H9 (cell line): ENCODE results near the gene TBC1D1. TPM values are rescaled to one million over a fixed set of nuclear protein-coding genes. Genes with fewer than 3 reads are reported as not detected.

Experiments
- DNase-seq: peaks from one replicate; pipeline ENCODE4 v3.0.0-alpha.2; 2017
- H2AFZ ChIP-seq: one replicate; pipeline ENCODE4 v1.6.1; 2013; ENCODE audit warnings: mild to moderate bottlenecking, low read length, control low read depth, moderate library complexity
- H2AK5ac ChIP-seq: 2 replicates; pipeline ENCODE4 v1.6.1; 2013; ENCODE audit warnings: low read length, control low read depth, mixed read lengths; ENCODE audit not compliant: insufficient read length
- H2BK120ac ChIP-seq: one replicate; pipeline ENCODE4 v1.6.1; 2013; ENCODE audit warnings: low read depth, mild to moderate bottlenecking, low read length, control low read depth, inconsistent platforms; ENCODE audit not compliant: poor library complexity, severe bottlenecking
- H2BK12ac ChIP-seq: 2 replicates; pipeline ENCODE4 v1.6.1; 2013; ENCODE audit warnings: low read length, control low read depth, mixed read lengths, low read depth; ENCODE audit not compliant: insufficient read length
- H2BK15ac ChIP-seq: 2 replicates; pipeline ENCODE4 v1.6.1; 2013; ENCODE audit warnings: low read depth, low read length, control low read depth
- H2BK20ac ChIP-seq: one replicate; pipeline ENCODE4 v1.6.1; 2013; ENCODE audit warnings: low read depth, mild to moderate bottlenecking, low read length, control low read depth, inconsistent platforms; ENCODE audit not compliant: poor library complexity, severe bottlenecking
- H2BK5ac ChIP-seq: 2 replicates; pipeline ENCODE4 v1.6.1; 2013; ENCODE audit warnings: low read length, control low read depth, mixed read lengths; ENCODE audit not compliant: insufficient read length
- H3K14ac ChIP-seq: 2 replicates; pipeline ENCODE4 v1.6.1; 2013; ENCODE audit warnings: low read length, control low read depth; ENCODE audit not compliant: insufficient read depth
- H3K18ac ChIP-seq: 2 replicates; pipeline ENCODE4 v1.6.1; 2013; ENCODE audit warnings: low read depth, mild to moderate bottlenecking, mixed read lengths, low read length, control low read depth; ENCODE audit not compliant: insufficient read length
- H3K23ac ChIP-seq: 2 replicates; pipeline ENCODE4 v1.6.1; 2013; ENCODE audit warnings: low read length, control low read depth, mixed read lengths, low read depth; ENCODE audit not compliant: insufficient read length
- H3K23me2 ChIP-seq: 2 replicates; pipeline ENCODE4 v1.6.1; 2013; ENCODE audit warnings: low read depth, mild to moderate bottlenecking, mixed read lengths, low read length, control low read depth; ENCODE audit not compliant: insufficient read length, poor library complexity, severe bottlenecking
- H3K27ac ChIP-seq: 2 replicates; pipeline ENCODE4 v1.5.1; 2013; ENCODE audit warnings: low read length, control low read depth, mixed read lengths, low read depth; ENCODE audit not compliant: insufficient read length
- H3K27me3 ChIP-seq: 2 replicates; pipeline ENCODE4 v1.6.1; 2013; ENCODE audit warnings: low read length, control low read depth, inconsistent platforms; ENCODE audit not compliant: insufficient read depth
- H3K4ac ChIP-seq: 2 replicates; pipeline ENCODE4 v1.6.1; 2013; ENCODE audit warnings: low read depth, mild to moderate bottlenecking, control low read depth, inconsistent platforms, low read length, moderate library complexity
- H3K4me1 ChIP-seq: 2 replicates; pipeline ENCODE4 v1.6.1; 2013; ENCODE audit warnings: low read length, control low read depth, inconsistent platforms; ENCODE audit not compliant: insufficient read depth
- H3K4me2 ChIP-seq: 2 replicates; pipeline ENCODE4 v1.6.1; 2013; ENCODE audit warnings: low read length, control low read depth, mixed read lengths; ENCODE audit not compliant: insufficient read length, insufficient read depth
- H3K56ac ChIP-seq: 2 replicates; pipeline ENCODE4 v1.6.1; 2013; ENCODE audit warnings: low read depth, mild to moderate bottlenecking, mixed read lengths, low read length, control low read depth; ENCODE audit not compliant: insufficient read length
- H3K79me1 ChIP-seq: 2 replicates; pipeline ENCODE4 v1.6.1; 2013; ENCODE audit warnings: low read depth, mild to moderate bottlenecking, moderate library complexity, low read length, control low read depth, inconsistent platforms; ENCODE audit not compliant: insufficient read depth, poor library complexity, severe bottlenecking
- H3K79me2 ChIP-seq: 2 replicates; pipeline ENCODE4 v1.6.1; 2013; ENCODE audit warnings: low read length, control low read depth, inconsistent platforms; ENCODE audit not compliant: insufficient read depth
- H3K9ac ChIP-seq: 2 replicates; pipeline ENCODE4 v1.6.1; 2013; ENCODE audit warnings: low read length, control low read depth, mixed read lengths; ENCODE audit not compliant: insufficient read length; ENCODE audit errors: extremely low read depth
- H3K9me3 ChIP-seq: one replicate; pipeline ENCODE4 v1.6.1; 2013; ENCODE audit warnings: low read depth, low read length, inconsistent platforms; ENCODE audit not compliant: control insufficient read depth
- H3T11ph ChIP-seq: one replicate; pipeline ENCODE4 v1.6.1; 2013; ENCODE audit warnings: mild to moderate bottlenecking, low read length, control low read depth, inconsistent platforms
- H4K20me1 ChIP-seq: one replicate; pipeline ENCODE4 v1.6.1; 2013; ENCODE audit not compliant: control insufficient read depth, insufficient read length, insufficient read depth
- H4K5ac ChIP-seq: 2 replicates; pipeline ENCODE4 v1.6.1; 2013; ENCODE audit warnings: low read depth, mild to moderate bottlenecking, mixed read lengths, low read length, control low read depth; ENCODE audit not compliant: insufficient read length
- H4K8ac ChIP-seq: replicated peaks from 2 replicates; pipeline ENCODE4 v1.6.1; 2013; ENCODE audit warnings: low read length, control low read depth, mixed read lengths, low read depth; ENCODE audit not compliant: insufficient read length
- H4K91ac ChIP-seq: 2 replicates; pipeline ENCODE4 v1.6.1; 2013; ENCODE audit warnings: low read depth, mild to moderate bottlenecking, moderate library complexity, mixed read lengths, low read length, control low read depth; ENCODE audit not compliant: insufficient read length
- H3K27ac Mint-ChIP-seq, 3 experiments: 2 replicates in 2 of 3; 3 replicates in 1 of 3; pipeline ENCODE4 v1.8.0; 2020 to 2021; ENCODE audit warnings: mixed read lengths in 3 of 3, mild to moderate bottlenecking in 1 of 3, moderate library complexity in 1 of 3
- H3K27me3 Mint-ChIP-seq: 2 replicates; pipeline ENCODE4 v1.8.0; 2021; ENCODE audit warnings: low read depth, mild to moderate bottlenecking, moderate library complexity, mixed read lengths
- H3K36me3 Mint-ChIP-seq, 3 experiments: 2 replicates in 2 of 3; 3 replicates in 1 of 3; pipeline ENCODE4 v1.8.0; 2020 to 2021; ENCODE audit warnings: low read depth in 3 of 3, mixed read lengths in 3 of 3; ENCODE audit not compliant: insufficient read depth in 1 of 3
- H3K4me1 Mint-ChIP-seq, 2 experiments: 2 replicates each; pipeline ENCODE4 v1.8.0; 2020; ENCODE audit warnings: mixed read lengths in 2 of 2
- H3K4me3 Mint-ChIP-seq, 2 experiments: 2 replicates in 1 of 2; 3 replicates in 1 of 2; pipeline ENCODE4 v1.8.0; 2020 to 2021; ENCODE audit warnings: mild to moderate bottlenecking in 2 of 2, mixed read lengths in 2 of 2, moderate library complexity in 1 of 2
- H3K9me3 Mint-ChIP-seq, 2 experiments: 2 replicates in 1 of 2; 3 replicates in 1 of 2; pipeline ENCODE4 v1.8.0; 2020; ENCODE audit warnings: mild to moderate bottlenecking in 2 of 2, mixed read lengths in 2 of 2, moderate library complexity in 1 of 2
- CTCF ChIP-seq: fragments of 200-600 bp; sonication (generic); conservative IDR thresholded peaks from 3 replicates; pipeline ENCODE4 v1.8.0; 2021; ENCODE audit warnings: antibody characterized with exemption, mild to moderate bottlenecking
- WGBS: extraction: QIAGEN DNeasy Blood & Tissue Kit; methylation state at CpG from one replicate; pipeline ENCODE4 v1.1.7; 2013; ENCODE audit warnings: missing lambda C conversion rate, low lambda C conversion rate, mixed read lengths; ENCODE audit not compliant: insufficient read length; ENCODE audit errors: extremely low coverage; 5-methylcytosine and 5-hydroxymethylcytosine counted together
- total RNA-seq: library from RNA; stranded (reverse); gene quantifications from 2 replicates; pipeline ENCODE4 v1.2.1, GENCODE V29; 2021

TBC1D1 gene
- total RNA-seq, 1 experiment from 2014 or later, result 109 TPM

GRCh38 chr4:38117591-38117990, 226.7 kb downstream of the TBC1D1 start:
- Histone ChIP-seq H3K56ac (no peak overlapping the region), H3K9ac (no peak overlapping the region), H3K14ac (no peak overlapping the region), H3K4me1 (peaks cover 23% of the 10 kb centered on the region), H2BK15ac (no peak overlapping the region), H2BK120ac (no peak overlapping the region), H2BK12ac (no peak overlapping the region), H3K27me3 (no peaks in the 10 kb centered on the region), H4K20me1 (no peaks in the 10 kb centered on the region), H2AK5ac (no peak overlapping the region), H4K5ac (no peak overlapping the region), H3K4me2 (no peak overlapping the region), H3K23ac (no peak overlapping the region), H3K79me2 (no peaks in the 10 kb centered on the region), H4K91ac (no peak overlapping the region), H3K9me3 (no peaks in the 10 kb centered on the region), H2AFZ (no peak overlapping the region), H3K23me2 (no peaks in the 10 kb centered on the region), H3T11ph (no peak overlapping the region), H4K8ac (no peak overlapping the region), H2BK5ac (no peak overlapping the region), H2BK20ac (no peak overlapping the region), H3K79me1 (no peaks in the 10 kb centered on the region), H3K4ac (no peak overlapping the region), H3K27ac (no peak overlapping the region), H3K18ac (no peak overlapping the region)
- Mint-ChIP-seq H3K27ac (no peak overlapping the region), H3K4me1 (peaks cover 39 to 45% of the 10 kb centered on the region in 2 experiments), H3K27me3 (no peaks in the 10 kb centered on the region; the same call in 1 of the 2 replicates), H3K9me3 (no peaks in the 10 kb centered on the region), H3K4me3 (no peak overlapping the region), H3K36me3 (peaks cover 22 to 39% (median 35%) of the 10 kb centered on the region in 3 experiments)
- no peak for DNase-seq
- TF ChIP-seq CTCF, result no peak
- WGBS, result no CpG with 5 or more reads among the region's 4 CpGs
